ENCODE results near the gene PDGFD. TPM values are rescaled to one million over a fixed set of nuclear protein-coding genes. Genes with fewer than 3 reads are reported as not detected.

The PDGFD gene
- total RNA-seq, 1 donor from 2014 or later: not detected

DNA sequence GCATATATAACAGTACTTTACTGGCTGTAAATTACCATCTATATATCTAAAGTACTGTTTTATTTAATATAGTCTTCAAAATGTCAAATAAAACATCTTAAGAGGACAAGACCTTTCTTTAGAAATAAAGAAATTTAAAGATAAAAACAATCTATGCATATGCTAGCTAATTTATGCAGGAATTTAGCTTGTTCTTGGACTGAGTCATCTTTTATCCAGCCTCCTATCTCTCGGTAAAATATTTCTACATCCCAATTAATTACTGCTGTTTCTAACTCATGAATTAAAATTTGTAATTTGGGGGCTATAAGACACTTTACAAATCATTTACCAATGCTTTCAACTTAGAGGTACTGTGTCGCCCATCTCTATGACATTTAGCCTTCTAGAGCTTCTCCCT, 200.3 kb downstream of the PDGFD start:
- intact Hi-C loops (cut with micrococcal nuclease): no loop called here
- DNase-seq (ENCODE audit: low spot score): no peak
- Mint-ChIP-seq H3K9me3 (no peaks in the 10 kb centered on the region), H3K27ac (no peak overlapping the region), H3K36me3 (ENCODE audit: low read depth) (no peaks in the 10 kb centered on the region), H3K4me1 (ENCODE audit: low read depth) (no peaks in the 10 kb centered on the region), H3K27me3 (ENCODE audit: low read depth) (no peaks in the 10 kb centered on the region), H3K4me3 (ENCODE audit: low read depth) (no peak overlapping the region)

DNA sequence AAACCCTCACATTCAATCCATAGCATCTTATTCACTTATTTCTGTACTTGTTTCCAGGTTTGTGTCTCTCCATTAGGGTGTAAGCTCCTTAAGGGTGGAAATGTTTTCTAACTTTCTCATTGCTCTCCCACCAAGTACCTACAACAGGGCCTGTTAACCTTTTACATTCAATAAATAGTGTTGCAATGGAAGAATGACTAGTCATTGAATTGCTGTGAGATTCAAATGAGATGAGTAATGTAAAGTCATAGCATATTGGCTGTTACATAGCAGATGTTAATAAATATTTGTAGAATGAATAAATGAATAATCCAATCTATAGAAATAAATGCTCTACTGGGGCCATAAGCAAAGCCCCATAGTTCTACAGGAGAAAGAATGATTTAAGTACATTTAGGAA, 202.9 kb downstream of the PDGFD start:
- no peak for DNase-seq (ENCODE audit: low spot score)
- Mint-ChIP-seq H3K27ac (no peak overlapping the region), H3K9me3 (peaks cover 4% of the 10 kb centered on the region), H3K36me3 (ENCODE audit: low read depth) (no peaks in the 10 kb centered on the region), H3K4me1 (ENCODE audit: low read depth) (no peaks in the 10 kb centered on the region), H3K4me3 (ENCODE audit: low read depth) (no peak overlapping the region), H3K27me3 (ENCODE audit: low read depth) (no peaks in the 10 kb centered on the region)
- intact Hi-C loops (cut with micrococcal nuclease): no loop called here

DNA sequence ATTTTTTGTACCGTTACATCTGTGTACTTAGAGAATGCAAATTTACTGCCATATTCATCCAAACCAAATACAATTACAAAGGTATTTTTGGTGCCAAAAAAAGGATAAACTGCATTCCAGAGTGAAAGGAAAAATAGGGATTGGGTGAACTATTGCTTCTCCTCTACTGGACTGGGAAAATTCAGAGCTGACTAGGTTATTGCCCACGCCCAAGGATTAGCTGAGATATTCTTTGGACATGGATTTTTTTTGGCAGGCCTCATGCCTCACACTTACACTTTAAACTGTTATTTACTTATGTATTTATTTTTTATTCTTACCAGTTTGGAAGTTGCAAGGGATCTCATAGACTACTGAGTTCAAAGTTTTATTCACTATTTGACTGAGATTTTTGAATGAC, 203.8 kb downstream of the PDGFD start:
- Mint-ChIP-seq H3K27me3 (ENCODE audit: low read depth) (no peaks in the 10 kb centered on the region), H3K4me1 (ENCODE audit: low read depth) (no peaks in the 10 kb centered on the region), H3K9me3 (peaks cover 4% of the 10 kb centered on the region), H3K27ac (no peak overlapping the region), H3K4me3 (ENCODE audit: low read depth) (no peak overlapping the region), H3K36me3 (ENCODE audit: low read depth) (no peaks in the 10 kb centered on the region)
- DNase-seq (ENCODE audit: low spot score): no peak
- intact Hi-C loops (cut with micrococcal nuclease): no loop called here

DNA sequence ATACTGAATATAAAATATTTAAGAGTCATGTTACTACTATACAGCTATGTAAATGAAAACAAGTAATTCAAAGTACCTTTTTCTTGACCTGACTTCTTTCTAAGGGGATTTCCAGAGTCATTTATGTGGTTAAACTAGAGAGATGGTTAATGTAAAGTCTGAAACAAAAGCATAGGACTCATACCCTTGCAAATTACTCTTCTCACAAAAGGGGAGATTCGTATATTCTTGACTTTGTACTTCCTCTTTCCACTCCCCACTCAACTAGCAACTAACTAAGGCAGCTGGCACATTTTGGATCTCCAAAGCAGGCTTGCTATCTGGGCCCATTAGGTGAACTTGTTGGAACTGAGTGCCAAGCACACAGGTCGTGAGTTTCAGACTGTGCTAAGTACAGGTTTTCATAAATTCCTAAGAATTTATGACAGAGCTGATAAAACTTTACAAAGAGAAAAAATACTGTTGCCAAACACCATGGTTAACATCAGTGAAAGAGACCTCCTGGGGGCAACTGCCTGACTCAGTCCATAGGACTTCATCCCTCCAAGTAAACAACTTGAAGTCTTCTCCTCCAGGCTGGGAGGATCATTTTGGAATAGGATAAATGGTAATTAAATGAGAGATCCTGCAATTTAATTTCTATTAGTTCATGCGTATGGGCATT, 204.5 kb downstream of the PDGFD start:
- no peak overlapping the region for H3K4me3 Mint-ChIP-seq (ENCODE audit: low read depth)
- H3K4me1 Mint-ChIP-seq (ENCODE audit: low read depth): no peaks in the 10 kb centered on the region
- DNase-seq (ENCODE audit: low spot score): no peak
- H3K36me3 Mint-ChIP-seq (ENCODE audit: low read depth): no peaks in the 10 kb centered on the region
- H3K27ac Mint-ChIP-seq: no peak overlapping the region
- peaks cover 4% of the 10 kb centered on the region for H3K9me3 Mint-ChIP-seq
- no peaks in the 10 kb centered on the region for H3K27me3 Mint-ChIP-seq (ENCODE audit: low read depth)
- intact Hi-C loops (cut with micrococcal nuclease): no loop called here

DNA sequence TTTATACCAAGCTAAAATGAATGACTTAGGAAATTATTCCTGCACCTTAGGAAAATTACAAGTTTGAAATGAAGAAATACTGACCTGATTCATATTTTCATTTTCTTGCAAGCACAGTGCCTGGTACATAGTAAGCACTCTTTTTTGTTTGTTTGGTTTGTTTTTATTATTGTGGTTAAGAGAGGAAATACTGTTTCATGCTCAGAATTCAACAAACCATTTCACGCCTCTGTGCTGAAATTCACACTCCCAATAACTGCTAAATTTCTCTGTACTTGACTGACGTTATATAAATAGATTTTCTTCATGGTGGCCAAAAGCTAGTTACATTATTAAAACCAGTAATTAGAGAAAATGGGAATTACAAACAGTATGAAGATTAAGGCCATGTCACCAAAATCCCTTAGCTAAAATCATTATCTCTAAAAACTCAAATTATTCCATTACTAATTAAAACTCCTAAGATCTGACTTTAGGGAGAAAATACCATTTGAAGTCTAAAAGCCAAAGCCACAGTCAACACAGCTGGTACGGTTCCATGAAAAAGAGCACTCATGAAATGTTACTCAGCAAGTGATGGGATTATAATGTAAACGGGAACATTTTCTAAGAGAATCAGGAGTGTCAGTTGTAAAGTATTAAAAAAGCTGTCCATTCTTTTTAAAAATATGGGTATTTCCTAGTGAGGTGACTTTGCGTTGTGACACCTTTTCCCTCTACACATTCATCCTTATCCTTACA, 205.3 kb downstream of the PDGFD start:
- DNase-seq (ENCODE audit: low spot score): no peak
- no peak overlapping the region for H3K4me3 Mint-ChIP-seq (ENCODE audit: low read depth)
- H3K27ac Mint-ChIP-seq: no peak overlapping the region
- H3K9me3 Mint-ChIP-seq: peaks cover 4% of the 10 kb centered on the region
- no peaks in the 10 kb centered on the region for H3K4me1 Mint-ChIP-seq (ENCODE audit: low read depth)
- no peaks in the 10 kb centered on the region for H3K36me3 Mint-ChIP-seq (ENCODE audit: low read depth)
- intact Hi-C loops (cut with micrococcal nuclease): no loop called here
- no peaks in the 10 kb centered on the region for H3K27me3 Mint-ChIP-seq (ENCODE audit: low read depth)

DNA sequence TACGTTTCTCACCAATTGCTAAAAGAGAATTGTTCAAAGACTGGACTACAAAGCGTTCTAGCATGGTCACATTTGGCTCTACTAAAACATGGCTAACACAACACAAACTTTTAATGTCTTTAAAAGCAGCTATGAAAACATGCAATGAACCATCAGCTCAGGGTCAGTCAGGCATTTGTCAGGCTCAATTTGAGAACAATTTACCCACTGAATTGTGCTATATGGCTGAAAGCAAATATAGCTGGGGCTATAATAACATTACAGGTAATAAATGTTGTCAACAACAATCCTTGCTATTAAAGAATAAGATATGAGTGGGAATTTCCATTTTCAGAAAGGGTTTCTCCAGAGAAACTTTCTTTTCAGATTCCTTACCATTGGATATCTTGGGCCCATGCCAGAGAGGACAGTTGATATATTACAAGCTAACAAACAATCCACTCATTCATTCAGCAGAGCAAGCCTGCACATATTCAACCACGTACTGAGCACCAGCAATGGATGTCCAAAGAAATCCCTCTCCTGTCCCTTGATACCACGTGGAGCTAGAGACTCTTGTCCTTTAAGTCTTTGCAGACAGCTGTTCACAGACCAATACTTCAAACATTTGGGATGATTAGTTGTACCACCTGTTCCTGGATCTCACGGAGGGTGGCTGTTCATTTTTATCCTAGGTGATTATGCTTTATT, 210.0 kb downstream of the PDGFD start:
- no peak for DNase-seq (ENCODE audit: low spot score)
- H3K36me3 Mint-ChIP-seq (ENCODE audit: low read depth): no peaks in the 10 kb centered on the region
- H3K9me3 Mint-ChIP-seq: peaks cover 4% of the 10 kb centered on the region
- no peaks in the 10 kb centered on the region for H3K4me1 Mint-ChIP-seq (ENCODE audit: low read depth)
- no peak overlapping the region for H3K4me3 Mint-ChIP-seq (ENCODE audit: low read depth)
- intact Hi-C loops (cut with micrococcal nuclease): no loop called here
- no peaks in the 10 kb centered on the region for H3K27me3 Mint-ChIP-seq (ENCODE audit: low read depth)
- no peak overlapping the region for H3K27ac Mint-ChIP-seq

DNA sequence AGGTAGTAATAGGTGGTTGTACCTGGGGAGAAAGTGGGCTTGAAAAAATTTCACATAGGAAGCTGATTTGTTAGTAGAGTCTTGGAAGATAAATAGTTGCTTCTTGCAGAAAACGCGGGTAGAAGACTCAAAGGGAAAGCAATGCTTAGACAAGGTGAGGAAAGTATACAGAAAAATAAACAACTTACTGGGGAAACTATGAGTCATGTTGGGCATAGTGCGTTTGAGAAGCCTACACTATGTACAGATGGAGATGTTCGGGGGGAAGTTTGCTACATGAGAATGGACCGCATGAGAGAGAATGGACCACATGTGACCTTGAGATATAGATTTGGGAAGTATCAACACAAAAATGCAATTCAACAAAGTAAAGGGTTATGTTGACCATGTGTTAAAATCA, 214.2 kb downstream of the PDGFD start:
- Mint-ChIP-seq H3K4me3 (ENCODE audit: low read depth) (no peak overlapping the region), H3K27me3 (ENCODE audit: low read depth) (no peaks in the 10 kb centered on the region), H3K4me1 (ENCODE audit: low read depth) (no peaks in the 10 kb centered on the region), H3K36me3 (ENCODE audit: low read depth) (no peaks in the 10 kb centered on the region), H3K9me3 (no peaks in the 10 kb centered on the region), H3K27ac (no peak overlapping the region)
- DNase-seq (ENCODE audit: low spot score): no peak
- intact Hi-C loops (cut with micrococcal nuclease): no loop called here

DNA sequence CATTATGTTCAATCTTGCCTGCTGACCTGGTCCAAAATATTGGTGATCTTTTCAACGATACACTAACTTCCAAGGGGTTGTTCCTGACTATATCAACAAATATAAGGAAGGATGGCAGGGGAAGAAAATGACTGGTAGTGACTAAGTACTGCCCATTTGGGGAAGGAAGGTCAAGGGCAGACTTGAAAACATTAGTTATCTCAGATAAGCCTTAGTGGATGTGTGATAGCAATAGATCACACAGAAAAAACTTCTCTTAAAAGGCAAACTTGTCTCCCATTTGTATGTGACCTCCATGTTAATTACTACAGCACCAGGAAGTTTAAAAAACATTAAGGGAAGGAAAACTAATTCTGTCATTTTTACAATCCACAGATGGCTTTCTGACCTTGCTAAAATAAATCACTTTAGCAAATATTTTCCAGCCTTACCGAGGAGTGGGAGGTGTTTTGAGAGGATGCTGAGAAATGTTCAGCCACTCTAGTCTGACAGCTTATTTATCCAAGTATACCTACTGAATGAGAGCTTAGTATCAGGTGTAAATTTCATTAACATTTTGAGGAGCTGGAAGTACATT, 215.7 kb downstream of the PDGFD start:
- H3K36me3 Mint-ChIP-seq (ENCODE audit: low read depth): no peaks in the 10 kb centered on the region

DNA sequence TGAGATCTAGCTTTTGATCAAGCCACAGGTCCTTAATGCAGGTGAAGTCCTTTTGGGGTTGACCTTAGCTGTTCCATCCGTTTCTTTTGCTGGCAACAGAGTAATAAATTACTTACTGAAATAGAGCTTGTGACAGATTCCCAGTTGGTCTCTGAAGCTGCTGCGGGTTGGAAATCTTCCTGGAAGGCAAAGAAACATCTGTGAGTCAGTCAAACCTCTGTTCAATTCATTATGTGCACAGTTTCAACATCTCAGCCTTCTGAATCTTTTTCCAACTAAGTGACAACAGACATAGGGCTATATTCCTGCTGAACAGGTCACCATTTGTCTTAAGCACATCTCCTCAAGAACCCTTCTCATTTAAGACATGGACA, 216.4 kb downstream of the PDGFD start:
- intact Hi-C loops (cut with micrococcal nuclease): no loop called here
- Mint-ChIP-seq H3K4me3 (ENCODE audit: low read depth) (no peak overlapping the region), H3K36me3 (ENCODE audit: low read depth) (no peaks in the 10 kb centered on the region), H3K4me1 (ENCODE audit: low read depth) (no peaks in the 10 kb centered on the region), H3K9me3 (no peaks in the 10 kb centered on the region), H3K27me3 (ENCODE audit: low read depth) (no peaks in the 10 kb centered on the region), H3K27ac (no peak overlapping the region)
- DNase-seq (ENCODE audit: low spot score): no peak

More for the DNA sequence above, 215.7 kb downstream of the PDGFD start:
- H3K27me3 Mint-ChIP-seq (ENCODE audit: low read depth): no peaks in the 10 kb centered on the region
- no peak overlapping the region for H3K4me3 Mint-ChIP-seq (ENCODE audit: low read depth)
- H3K27ac Mint-ChIP-seq: no peak overlapping the region
- no peaks in the 10 kb centered on the region for H3K9me3 Mint-ChIP-seq
- no peaks in the 10 kb centered on the region for H3K4me1 Mint-ChIP-seq (ENCODE audit: low read depth)
- no peak for DNase-seq (ENCODE audit: low spot score)
- intact Hi-C loops (cut with micrococcal nuclease): no loop called here

DNA sequence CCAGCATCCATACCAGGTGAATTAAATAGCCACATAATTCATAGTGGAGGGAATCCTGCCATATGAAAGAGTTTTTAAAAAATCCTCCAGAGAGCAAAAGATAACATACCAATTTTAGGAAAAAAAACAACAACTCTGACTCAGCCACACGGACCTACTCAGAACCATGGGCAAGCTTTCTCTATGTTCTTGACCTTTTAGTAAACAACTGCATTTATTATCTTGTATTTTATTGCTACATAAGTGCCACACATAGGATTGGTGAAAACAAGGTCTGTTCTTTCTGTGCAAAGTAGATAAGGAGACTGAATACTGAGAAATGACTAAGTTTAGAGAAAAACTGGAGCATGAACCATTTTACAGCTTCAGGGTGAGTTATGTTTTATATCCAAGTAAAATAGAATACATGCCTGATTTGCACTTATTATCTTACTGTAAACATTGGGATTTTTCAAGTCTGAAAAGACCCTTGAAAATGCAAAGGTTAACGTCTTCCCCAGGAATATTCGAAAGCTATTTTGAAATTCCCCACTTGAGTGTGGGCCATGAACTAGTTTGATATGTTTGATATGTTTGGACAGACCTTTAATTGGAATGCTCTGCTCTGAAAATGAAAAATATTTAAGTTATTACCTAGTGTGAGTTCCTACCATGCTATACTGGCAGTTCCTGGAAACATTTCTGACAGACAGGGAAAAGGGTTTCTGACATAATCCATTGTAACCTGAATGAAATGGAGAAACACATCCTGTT, 217.0 kb downstream of the PDGFD start:
- no peaks in the 10 kb centered on the region for H3K4me1 Mint-ChIP-seq (ENCODE audit: low read depth)
- no peaks in the 10 kb centered on the region for H3K27me3 Mint-ChIP-seq (ENCODE audit: low read depth)
- H3K9me3 Mint-ChIP-seq: no peaks in the 10 kb centered on the region
- H3K4me3 Mint-ChIP-seq (ENCODE audit: low read depth): no peak overlapping the region
- intact Hi-C loops (cut with micrococcal nuclease): no loop called here
- no peak overlapping the region for H3K27ac Mint-ChIP-seq
- H3K36me3 Mint-ChIP-seq (ENCODE audit: low read depth): no peaks in the 10 kb centered on the region
- no peak for DNase-seq (ENCODE audit: low spot score)

DNA sequence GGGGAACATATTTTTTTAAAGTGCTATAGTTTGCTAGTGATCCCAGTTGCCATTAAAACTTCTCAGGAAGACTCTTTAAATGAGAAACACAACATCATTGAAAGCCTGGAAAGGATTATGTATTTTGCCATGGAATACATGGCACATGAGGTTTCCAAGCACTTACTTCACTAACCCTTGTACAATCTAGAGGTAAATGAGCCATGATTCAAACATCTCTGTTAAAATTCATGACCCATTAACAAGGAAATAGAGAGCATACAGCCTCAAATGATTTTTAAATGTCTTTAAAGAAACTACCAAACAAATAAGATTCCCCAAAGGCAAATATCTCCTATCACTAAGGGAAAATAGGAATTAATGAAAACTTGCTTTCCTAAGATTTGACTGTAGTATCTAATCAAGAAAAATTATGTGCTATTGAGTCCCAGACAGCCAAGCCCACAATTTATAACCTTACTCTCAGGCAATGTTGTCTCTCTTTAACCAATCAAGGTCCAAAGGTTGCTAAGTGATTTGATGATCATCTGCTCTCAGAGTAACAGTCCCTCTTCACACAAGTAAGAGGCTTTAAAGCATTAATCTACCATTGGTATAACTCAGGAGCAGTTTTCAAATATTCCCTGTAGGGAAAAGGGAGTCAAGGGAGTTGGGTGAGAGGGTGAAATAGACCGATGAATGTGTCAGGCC, 219.6 kb downstream of the PDGFD start:
- Mint-ChIP-seq H3K36me3 (ENCODE audit: low read depth) (no peaks in the 10 kb centered on the region), H3K9me3 (no peaks in the 10 kb centered on the region), H3K27ac (no peak overlapping the region), H3K4me3 (ENCODE audit: low read depth) (no peak overlapping the region), H3K27me3 (ENCODE audit: low read depth) (no peaks in the 10 kb centered on the region), H3K4me1 (ENCODE audit: low read depth) (no peaks in the 10 kb centered on the region)
- intact Hi-C loops (cut with micrococcal nuclease): no loop called here
- no peak for DNase-seq (ENCODE audit: low spot score)

DNA sequence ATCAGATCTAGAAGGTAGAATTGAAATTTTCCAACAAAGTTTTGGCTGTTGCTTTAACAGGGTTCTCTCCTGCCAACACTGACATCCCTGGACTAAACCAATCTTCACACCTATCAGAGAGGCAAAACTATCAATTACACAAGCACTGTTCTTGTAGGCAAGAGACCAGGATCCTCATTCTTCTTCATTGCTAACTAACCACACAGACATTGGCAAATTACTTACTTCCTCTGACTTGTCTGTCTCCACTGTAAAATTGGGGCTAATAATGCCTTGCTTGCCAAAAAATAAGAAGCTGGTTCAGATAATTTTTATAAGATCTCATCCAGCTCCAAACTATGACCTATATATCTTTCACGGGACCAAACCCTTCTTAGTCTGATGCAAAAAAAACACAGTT, 221.3 kb downstream of the PDGFD start:
- Mint-ChIP-seq H3K9me3 (no peaks in the 10 kb centered on the region), H3K4me1 (ENCODE audit: low read depth) (no peaks in the 10 kb centered on the region), H3K36me3 (ENCODE audit: low read depth) (no peaks in the 10 kb centered on the region), H3K27me3 (ENCODE audit: low read depth) (no peaks in the 10 kb centered on the region), H3K27ac (no peak overlapping the region), H3K4me3 (ENCODE audit: low read depth) (no peak overlapping the region)
- no peak for DNase-seq (ENCODE audit: low spot score)
- intact Hi-C loops (cut with micrococcal nuclease): no loop called here
